Body of pancreas (tissue), 4 donors: ENCODE data around the gene DHRS12.

Source experiments
- POLR2A ChIP-seq, 3 donors: fragments of 450-650 bp; IDR thresholded peaks; one replicate each; pipeline ENCODE4 v1.6.1; 2016; ENCODE audit warnings: antibody characterized with exemption in 3 of 3, mild to moderate bottlenecking in 2 of 3
- TF ChIP-seq, protein P1 (sequence below), 7 experiments: fragments of 450-650 bp in 4 of 7; fragments of 200-600 bp in 3 of 7; sonication (generic) in 3 of 7; IDR thresholded peaks; one replicate each; pipeline ENCODE4 v1.5.1; 2016 to 2019; ENCODE audit warnings: antibody characterized with exemption in 7 of 7

DNA sequence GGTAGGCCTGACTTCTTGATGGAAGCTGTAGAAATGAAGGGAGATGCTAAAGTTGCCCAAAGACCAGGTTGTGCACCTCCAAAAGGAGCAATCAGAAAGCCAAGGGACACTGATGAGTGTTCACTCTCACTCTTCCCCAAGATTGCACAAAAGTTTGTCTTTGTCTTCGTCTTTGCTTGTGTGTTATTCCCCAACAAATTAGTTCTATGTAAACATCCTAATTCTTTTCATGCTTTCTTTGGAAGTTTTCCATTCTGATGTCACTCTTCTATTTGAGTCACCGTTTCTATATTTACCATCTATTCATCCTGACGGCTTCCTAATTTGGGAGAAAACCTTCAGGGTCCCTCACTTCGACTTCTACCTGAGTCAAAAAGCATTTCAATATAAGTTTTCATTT is 44.7 kb upstream of the DHRS12 start:
- TF ChIP-seq POLR2A (IDR thresholded peaks at IDR 0.05): no peak
- TF ChIP-seq, protein P1, sequence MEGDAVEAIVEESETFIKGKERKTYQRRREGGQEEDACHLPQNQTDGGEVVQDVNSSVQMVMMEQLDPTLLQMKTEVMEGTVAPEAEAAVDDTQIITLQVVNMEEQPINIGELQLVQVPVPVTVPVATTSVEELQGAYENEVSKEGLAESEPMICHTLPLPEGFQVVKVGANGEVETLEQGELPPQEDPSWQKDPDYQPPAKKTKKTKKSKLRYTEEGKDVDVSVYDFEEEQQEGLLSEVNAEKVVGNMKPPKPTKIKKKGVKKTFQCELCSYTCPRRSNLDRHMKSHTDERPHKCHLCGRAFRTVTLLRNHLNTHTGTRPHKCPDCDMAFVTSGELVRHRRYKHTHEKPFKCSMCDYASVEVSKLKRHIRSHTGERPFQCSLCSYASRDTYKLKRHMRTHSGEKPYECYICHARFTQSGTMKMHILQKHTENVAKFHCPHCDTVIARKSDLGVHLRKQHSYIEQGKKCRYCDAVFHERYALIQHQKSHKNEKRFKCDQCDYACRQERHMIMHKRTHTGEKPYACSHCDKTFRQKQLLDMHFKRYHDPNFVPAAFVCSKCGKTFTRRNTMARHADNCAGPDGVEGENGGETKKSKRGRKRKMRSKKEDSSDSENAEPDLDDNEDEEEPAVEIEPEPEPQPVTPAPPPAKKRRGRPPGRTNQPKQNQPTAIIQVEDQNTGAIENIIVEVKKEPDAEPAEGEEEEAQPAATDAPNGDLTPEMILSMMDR (IDR thresholded peaks at IDR 0.05): no peak
